T-helper 9 cell (primary cell): ENCODE data around the gene AGL.
"Not testable (repeated sequence)": the region's sequence is repeated elsewhere in the genome, so short reads cannot be mapped to it uniquely, and the experiment has no call there.

Experiments
- DNase-seq: peaks from one replicate; pipeline ENCODE4 v3.0.0-alpha.2; 2020

AGL gene

GRCh38 chr1:99944192-99944591 is 94.0 kb downstream of the AGL start:
- no peak for DNase-seq

- no peak for DNase-seq
Measured at GRCh38 chr1:99945174-99945573, 95.0 kb downstream of the AGL start.

- DNase-seq, result no peak
Measured at GRCh38 chr1:99950486-99950885, 100.3 kb downstream of the AGL start.

GRCh38 chr1:99952522-99952921 is 102.4 kb downstream of the AGL start:
- no peak for DNase-seq

GRCh38 chr1:99955375-99955774 is 105.2 kb downstream of the AGL start:
- no peak for DNase-seq

- DNase-seq, result no peak
Measured at GRCh38 chr1:99956755-99957154, 106.6 kb downstream of the AGL start.

GRCh38 chr1:99957818-99958217 is 107.7 kb downstream of the AGL start:
- no peak for DNase-seq

GRCh38 chr1:99959189-99959705 is 109.1 kb downstream of the AGL start:
- not testable (repeated sequence) for DNase-seq

- not testable (repeated sequence) for DNase-seq
Measured at GRCh38 chr1:99960260-99960659, 110.1 kb downstream of the AGL start.

- no peak for DNase-seq
Measured at GRCh38 chr1:99963041-99963795, 113.1 kb downstream of the AGL start.

GRCh38 chr1:99964806-99965205 is 114.6 kb downstream of the AGL start:
- no peak for DNase-seq

- no peak for DNase-seq
Measured at GRCh38 chr1:99965646-99966375, 115.7 kb downstream of the AGL start.

GRCh38 chr1:99968214-99968613 is 118.1 kb downstream of the AGL start:
- DNase-seq, result no peak

GRCh38 chr1:99969260-99969728 is 119.1 kb downstream of the AGL start:
- no peak for DNase-seq

GRCh38 chr1:99969729-99970621 is 119.8 kb downstream of the AGL start, which contains the start of gene SLC35A3:
Gene SLC35A3, plus strand, starts transcription at chr1:99969996. Its CDS starts 23,559 bp downstream, at chr1:99993555.
- DNase-seq, result peak; percentile 62

- DNase-seq, result no peak
Measured at GRCh38 chr1:99970713-99971255, 120.6 kb downstream of the AGL start.

- DNase-seq, result not testable (repeated sequence)
Measured at GRCh38 chr1:99972066-99972465, 121.9 kb downstream of the AGL start.
